Duodenal mucosa (tissue), 2 donors: ENCODE results near the gene THSD7A.

Source experiments
- H3K27ac ChIP-seq: one replicate; pipeline ENCODE4 v1.7.0; 2013; ENCODE audit warnings: low read depth, low read length
- H3K27me3 ChIP-seq, 2 donors: one replicate each; pipeline ENCODE4 v1.7.0; 2013; ENCODE audit warnings: low read length in 2 of 2, control low read depth in 1 of 2; ENCODE audit not compliant: insufficient read depth in 2 of 2, control insufficient read depth in 1 of 2
- H3K36me3 ChIP-seq, 2 donors: one replicate each; pipeline ENCODE4 v1.7.0; 2013; ENCODE audit warnings: low read length in 2 of 2, control low read depth in 1 of 2; ENCODE audit not compliant: insufficient read depth in 2 of 2, control insufficient read depth in 1 of 2
- H3K4me1 ChIP-seq, 2 donors: one replicate each; pipeline ENCODE4 v1.7.0; 2013; ENCODE audit warnings: low read length in 2 of 2, control low read depth in 1 of 2; ENCODE audit not compliant: insufficient read depth in 2 of 2, control insufficient read depth in 1 of 2
- H3K4me3 ChIP-seq, 2 donors: one replicate each; pipeline ENCODE4 v1.7.0; 2013; ENCODE audit warnings: low read length in 2 of 2, low read depth in 1 of 2
- H3K9ac ChIP-seq, 2 donors: one replicate each; pipeline ENCODE4 v1.7.0; 2013; ENCODE audit warnings: low read length in 2 of 2, low read depth in 1 of 2
- H3K9me3 ChIP-seq, 2 donors: one replicate each; pipeline ENCODE4 v1.7.0; 2013; ENCODE audit warnings: low read length in 2 of 2, control low read depth in 1 of 2; ENCODE audit not compliant: control insufficient read depth in 1 of 2

The THSD7A gene

DNA sequence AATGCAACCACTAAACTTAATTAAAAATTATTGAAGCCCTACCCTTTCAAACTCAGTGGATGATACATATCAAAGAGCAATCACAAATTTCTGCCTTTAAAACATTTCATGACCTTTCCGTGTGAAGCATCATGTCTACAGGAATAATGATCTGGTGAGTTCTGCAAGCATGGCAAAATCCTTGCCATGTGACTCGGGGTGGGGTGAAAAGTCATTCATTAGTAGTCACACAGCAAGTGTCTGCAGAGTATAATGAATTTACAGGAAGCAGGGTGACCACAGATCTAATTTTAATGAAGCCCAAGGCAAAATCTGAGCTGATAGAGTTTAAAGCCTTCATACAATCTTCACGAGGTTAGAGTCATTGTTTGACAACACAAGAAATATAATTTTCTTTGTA is 351.9 kb downstream of the THSD7A start:
- no peak overlapping the region for H3K4me3 ChIP-seq
- no peaks in the 10 kb centered on the region for H3K36me3 ChIP-seq
- no peak overlapping the region for H3K9ac ChIP-seq
- H3K27me3 ChIP-seq, result no peaks in the 10 kb centered on the region
- H3K4me1 ChIP-seq, result no peaks in the 10 kb centered on the region
- H3K27ac ChIP-seq, result no peak overlapping the region
- H3K9me3 ChIP-seq, result no peaks in the 10 kb centered on the region

DNA sequence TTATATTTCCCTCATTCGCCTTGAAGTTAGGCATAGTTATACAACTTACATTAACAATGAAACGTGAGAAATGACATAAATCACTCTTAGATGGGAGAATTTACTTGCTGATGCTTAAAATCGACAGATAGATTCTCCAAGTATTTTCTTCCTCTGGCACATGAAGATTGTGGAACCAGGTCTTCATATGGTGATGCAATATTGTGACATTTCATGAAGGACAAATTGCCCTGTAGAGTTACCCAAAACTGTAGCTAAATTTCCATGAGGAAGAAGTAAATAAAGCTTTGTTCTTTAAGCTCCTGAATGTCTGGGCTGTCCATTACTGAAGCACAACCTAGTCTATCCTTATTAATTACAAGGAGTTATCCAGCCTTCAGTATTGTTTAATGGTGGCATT is 353.1 kb downstream of the THSD7A start:
- no peaks in the 10 kb centered on the region for H3K9me3 ChIP-seq
- H3K27ac ChIP-seq, result no peak overlapping the region
- H3K4me1 ChIP-seq, result no peaks in the 10 kb centered on the region
- H3K27me3 ChIP-seq, result no peaks in the 10 kb centered on the region
- H3K4me3 ChIP-seq, result no peak overlapping the region
- no peaks in the 10 kb centered on the region for H3K36me3 ChIP-seq
- no peak overlapping the region for H3K9ac ChIP-seq

DNA sequence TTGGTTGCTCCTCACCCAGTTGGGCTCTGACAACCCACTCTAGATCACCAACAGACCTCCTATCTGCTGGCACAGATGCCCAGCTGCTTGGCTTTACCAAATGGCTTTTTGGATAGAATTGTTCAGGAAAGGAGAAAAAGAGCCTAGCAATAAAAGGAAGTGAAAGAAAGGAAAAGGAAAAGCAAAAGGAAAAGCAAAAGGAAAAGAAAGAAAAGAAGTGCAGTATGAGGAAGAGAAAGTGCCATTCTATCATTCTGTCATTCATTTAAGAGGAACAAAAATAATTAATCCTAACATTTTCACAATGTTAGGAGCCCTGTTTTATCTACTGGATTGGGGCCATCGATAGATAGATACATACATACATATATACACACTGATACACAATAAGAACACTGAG is 353.6 kb downstream of the THSD7A start:
- Histone ChIP-seq H3K4me3 (no peak overlapping the region), H3K27ac (no peak overlapping the region), H3K36me3 (no peaks in the 10 kb centered on the region), H3K27me3 (no peaks in the 10 kb centered on the region), H3K9ac (no peak overlapping the region), H3K4me1 (no peaks in the 10 kb centered on the region), H3K9me3 (no peaks in the 10 kb centered on the region)

DNA sequence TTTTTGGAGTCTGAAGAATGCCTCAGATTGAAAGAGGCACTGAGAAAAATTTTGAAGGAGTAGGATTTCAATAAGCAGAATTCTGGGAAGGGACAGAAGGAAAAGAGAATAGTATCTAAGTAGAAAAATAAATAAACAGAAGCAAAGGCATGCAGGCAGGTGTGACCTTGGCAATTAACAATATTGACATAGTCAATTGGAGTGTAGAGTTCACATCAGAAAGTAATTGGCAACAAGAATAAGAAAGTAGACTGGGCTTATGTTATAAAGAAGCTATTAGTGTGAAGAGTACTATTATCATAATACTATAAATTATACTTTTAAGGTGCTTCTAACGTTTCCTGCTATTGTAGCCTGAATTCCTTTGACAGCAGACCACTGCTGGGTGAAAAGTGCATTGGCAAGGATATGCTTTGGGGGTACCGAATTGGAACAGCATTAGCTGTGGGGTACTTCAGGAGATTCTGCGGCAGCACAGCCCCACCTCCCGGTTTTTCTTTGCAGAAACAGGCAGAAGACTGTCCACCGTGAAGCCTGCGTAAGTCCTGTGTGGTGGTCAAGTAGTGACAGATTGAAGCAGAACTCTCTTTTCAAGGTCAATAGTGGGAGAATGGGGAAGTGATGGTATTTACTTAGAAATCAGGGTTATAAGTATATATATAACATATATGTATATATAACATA is 357.0 kb downstream of the THSD7A start:
- Histone ChIP-seq H3K27ac (no peak overlapping the region), H3K9me3 (no peaks in the 10 kb centered on the region), H3K36me3 (no peaks in the 10 kb centered on the region), H3K4me3 (no peak overlapping the region), H3K27me3 (no peaks in the 10 kb centered on the region), H3K9ac (no peak overlapping the region), H3K4me1 (no peaks in the 10 kb centered on the region)

DNA sequence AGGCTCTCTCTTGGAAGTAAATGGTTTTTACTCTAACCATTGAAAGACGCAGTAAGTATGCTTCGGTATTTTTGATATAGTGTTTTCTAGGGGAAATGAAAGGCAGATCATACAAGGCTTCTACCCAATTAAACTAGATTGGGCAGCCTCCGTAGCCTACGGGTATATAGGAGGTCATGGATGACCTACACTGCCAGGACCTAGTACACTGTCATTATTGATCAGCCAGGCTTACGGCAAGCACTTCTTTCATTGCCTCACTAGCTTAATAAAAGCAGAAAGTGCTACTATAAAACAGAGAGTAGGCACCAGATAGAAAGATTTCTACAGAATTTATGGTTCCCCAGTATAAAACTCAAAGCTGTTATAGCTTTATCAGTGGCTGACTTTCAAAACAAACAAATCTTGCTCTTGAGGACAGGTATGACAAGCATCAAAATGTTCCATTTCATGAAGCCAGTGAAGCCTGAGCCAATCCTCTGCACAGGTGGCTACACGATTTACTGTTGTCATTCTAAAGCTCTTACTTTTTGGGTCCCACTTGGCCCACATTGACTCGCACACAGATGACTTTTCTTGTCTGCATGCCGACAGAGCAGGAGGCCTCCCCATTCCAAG is 358.1 kb downstream of the THSD7A start:
- Histone ChIP-seq H3K27ac (no peak overlapping the region), H3K27me3 (no peaks in the 10 kb centered on the region), H3K9ac (no peak overlapping the region), H3K9me3 (no peaks in the 10 kb centered on the region), H3K36me3 (no peaks in the 10 kb centered on the region), H3K4me3 (no peak overlapping the region), H3K4me1 (no peaks in the 10 kb centered on the region)

DNA sequence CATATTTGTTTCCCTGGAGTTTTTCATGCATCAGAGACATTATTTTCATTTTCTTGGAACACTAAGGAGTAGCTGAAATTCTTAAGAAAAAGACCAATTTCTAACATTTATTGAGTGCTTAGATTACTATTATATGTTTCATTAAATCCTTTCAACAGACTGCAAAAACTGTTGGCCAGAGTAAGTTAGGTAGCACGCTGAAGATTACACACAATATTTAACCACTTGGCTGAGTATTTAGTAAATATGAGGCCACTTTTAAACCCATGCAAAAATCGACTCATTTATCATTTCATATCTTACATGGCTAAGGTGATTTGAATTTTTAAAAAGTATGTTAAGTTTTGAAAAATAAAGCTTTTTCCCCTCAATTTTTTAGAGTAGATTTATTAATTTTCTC is 358.8 kb downstream of the THSD7A start:
- no peak overlapping the region for H3K4me3 ChIP-seq
- H3K27ac ChIP-seq, result no peak overlapping the region
- H3K36me3 ChIP-seq, result no peaks in the 10 kb centered on the region
- H3K9ac ChIP-seq, result no peak overlapping the region
- H3K4me1 ChIP-seq, result no peaks in the 10 kb centered on the region
- H3K9me3 ChIP-seq, result no peaks in the 10 kb centered on the region
- H3K27me3 ChIP-seq, result no peaks in the 10 kb centered on the region

DNA sequence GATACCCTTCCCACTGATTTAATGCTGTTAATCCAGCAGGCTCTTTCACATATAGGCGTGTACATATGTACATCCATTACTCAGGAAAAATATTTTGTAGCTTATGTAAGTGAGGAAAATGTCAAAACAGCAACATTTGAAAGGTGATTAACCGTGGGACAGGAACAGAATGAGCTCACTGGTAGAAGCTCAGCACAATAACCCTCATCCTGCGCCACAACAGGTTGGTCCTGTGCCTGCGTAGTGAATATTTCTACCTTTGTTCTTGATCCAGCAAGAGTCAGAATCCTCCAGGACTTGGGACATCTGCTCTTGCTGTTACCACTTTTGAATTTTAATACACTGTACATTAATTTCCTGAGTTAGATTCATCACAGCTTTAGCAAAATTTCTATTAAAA is 359.4 kb downstream of the THSD7A start:
- Histone ChIP-seq H3K4me3 (no peak overlapping the region), H3K9ac (no peak overlapping the region), H3K27me3 (no peaks in the 10 kb centered on the region), H3K4me1 (no peaks in the 10 kb centered on the region), H3K36me3 (no peaks in the 10 kb centered on the region), H3K9me3 (no peaks in the 10 kb centered on the region), H3K27ac (no peak overlapping the region)

DNA sequence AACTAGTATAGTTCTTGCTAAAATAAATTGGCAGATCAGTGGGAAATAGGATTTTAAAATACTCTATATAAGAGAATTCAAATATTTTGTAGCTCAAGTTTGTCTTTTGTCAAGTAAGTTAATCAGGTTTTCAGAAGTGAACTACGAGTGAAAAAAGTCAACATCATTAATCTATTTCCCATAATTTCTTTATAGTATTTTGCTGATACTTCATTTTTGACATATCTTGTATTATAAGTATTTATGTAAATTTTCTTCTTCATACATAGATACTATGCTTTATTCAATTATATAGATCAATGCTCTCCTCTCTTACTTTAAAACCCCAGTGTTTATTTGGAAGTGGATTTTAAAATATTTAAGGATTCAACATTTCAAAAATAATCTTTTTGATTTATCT is 360.7 kb downstream of the THSD7A start:
- Histone ChIP-seq H3K27ac (no peak overlapping the region), H3K4me1 (no peaks in the 10 kb centered on the region), H3K4me3 (no peak overlapping the region), H3K36me3 (no peaks in the 10 kb centered on the region), H3K27me3 (no peaks in the 10 kb centered on the region), H3K9me3 (no peaks in the 10 kb centered on the region), H3K9ac (no peak overlapping the region)

DNA sequence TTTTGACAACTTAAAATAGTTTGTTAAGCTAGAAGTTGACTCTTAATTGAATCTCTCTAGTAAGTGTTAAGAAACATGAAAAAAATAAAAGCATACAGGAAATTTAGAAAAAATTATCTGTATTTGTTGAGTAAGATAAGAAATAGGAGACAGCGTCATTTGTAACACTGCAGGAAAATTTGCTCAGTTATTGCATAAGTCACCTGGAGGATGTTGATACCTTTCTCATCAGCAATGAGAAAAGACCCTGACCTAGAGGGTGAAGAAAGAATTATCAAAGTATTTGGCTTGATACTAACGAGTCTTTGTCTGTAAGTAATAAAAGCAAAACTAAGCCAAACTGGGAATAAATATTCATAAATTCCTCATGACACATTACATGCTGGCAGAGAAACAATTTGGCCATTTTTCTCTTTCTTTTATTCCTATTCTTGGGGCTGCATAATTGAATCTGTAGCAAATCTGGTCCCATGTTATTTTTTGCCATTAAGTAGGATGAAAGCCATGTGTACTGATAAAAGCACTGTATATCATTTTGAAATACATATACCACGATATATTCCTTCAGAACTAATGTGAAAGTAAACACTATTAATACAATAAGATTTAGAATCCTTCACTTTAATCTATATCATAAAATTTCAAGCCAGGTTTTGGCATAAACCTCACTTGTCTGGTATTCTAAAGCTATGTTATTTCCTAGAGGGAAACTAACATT is 362.8 kb downstream of the THSD7A start:
- no peak overlapping the region for H3K27ac ChIP-seq

DNA sequence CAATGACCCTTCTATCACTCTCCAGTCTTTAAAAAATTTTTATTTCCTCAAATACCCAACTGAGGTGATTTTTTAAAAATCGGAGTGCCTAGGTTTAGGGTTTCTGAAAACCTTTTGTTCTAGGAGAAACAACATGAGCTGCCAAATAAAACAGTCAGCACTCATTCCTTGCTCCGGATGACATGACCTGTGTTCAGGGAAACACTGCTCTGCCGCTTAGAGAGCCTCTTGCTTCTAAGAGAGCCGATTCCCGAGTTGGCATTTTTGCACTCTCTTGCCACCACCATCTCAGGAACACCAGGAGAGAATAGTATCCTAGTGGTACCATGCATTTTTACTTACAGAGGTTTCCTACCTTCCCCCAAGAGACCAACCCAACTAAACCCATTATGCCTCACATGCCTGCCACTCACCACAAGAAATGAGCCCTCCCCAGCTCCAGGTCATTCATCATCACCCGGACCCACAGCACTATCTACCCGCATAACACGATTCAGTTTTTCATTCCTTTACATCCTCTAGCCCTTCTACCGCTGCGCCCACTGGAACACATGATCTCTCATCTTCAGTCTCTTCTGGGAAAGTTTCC is 365.4 kb downstream of the THSD7A start:
- Histone ChIP-seq H3K36me3 (no peaks in the 10 kb centered on the region), H3K27ac (no peak overlapping the region), H3K9me3 (no peaks in the 10 kb centered on the region), H3K9ac (no peak overlapping the region), H3K4me1 (no peaks in the 10 kb centered on the region), H3K27me3 (no peaks in the 10 kb centered on the region), H3K4me3 (no peak overlapping the region)

More for the DNA sequence above, 362.8 kb downstream of the THSD7A start:
- Histone ChIP-seq H3K9me3 (no peaks in the 10 kb centered on the region), H3K9ac (no peak overlapping the region), H3K4me3 (no peak overlapping the region), H3K36me3 (no peaks in the 10 kb centered on the region), H3K27me3 (no peaks in the 10 kb centered on the region), H3K4me1 (no peaks in the 10 kb centered on the region)
